ENCODE results near the gene SBF2. TPM values are rescaled to one million over a fixed set of nuclear protein-coding genes. Genes with fewer than 3 reads are reported as not detected.

SBF2 gene
- total RNA-seq, 1 experiment from 2014 or later = 13.8 TPM

DNA sequence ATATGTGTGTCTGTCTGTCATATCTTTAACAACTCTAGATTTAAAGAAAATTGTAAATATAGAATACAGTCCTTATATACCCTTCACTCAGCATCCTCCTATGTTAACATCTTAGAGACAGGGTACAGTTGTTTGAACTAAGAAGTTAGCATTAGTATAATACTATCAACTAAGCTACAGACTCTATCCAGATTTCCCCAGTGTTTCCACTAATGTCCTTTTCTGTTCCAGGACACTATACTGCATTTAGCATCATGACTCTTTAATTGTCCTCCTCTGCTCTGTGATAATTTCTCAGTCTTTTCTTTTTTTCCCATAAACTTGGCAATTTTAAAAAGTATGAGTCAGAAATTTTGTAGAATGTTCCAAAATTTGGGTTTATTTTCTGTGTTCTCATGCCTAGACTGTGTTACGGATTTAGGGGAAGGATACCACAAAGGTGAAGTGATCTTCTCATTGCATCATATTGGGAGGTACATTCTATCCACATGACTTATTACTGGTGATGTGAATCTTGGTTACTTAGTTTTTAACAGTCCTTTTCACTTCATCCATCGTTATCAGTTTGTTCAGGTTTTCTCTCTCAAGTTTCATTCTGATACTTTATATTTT, 168.4 kb downstream of the SBF2 start:
- H3K4me3 ChIP-seq (ENCODE audit: low read length) = no peak overlapping the region
- no peak overlapping the region for H2AFZ ChIP-seq (ENCODE audit: low read length)
- no peak overlapping the region for H3K4me2 ChIP-seq (ENCODE audit: low read depth, low read length, poor library complexity, severe bottlenecking)
- H4K20me1 ChIP-seq (ENCODE audit: insufficient read depth, low read depth, low read length) = no peaks in the 10 kb centered on the region
- H3K9me2 ChIP-seq (replicated peaks; ENCODE audit: insufficient read depth, low read length) = no peaks in the 10 kb centered on the region
- H3K27ac ChIP-seq (ENCODE audit: low read length) = no peak overlapping the region
- 0 out of 2 replicates have a peak, but pooled peaks cover 3% of the 10 kb centered on the region for H3K27me3 ChIP-seq (ENCODE audit: low read length)
- no peak overlapping the region for H3K9ac ChIP-seq (ENCODE audit: low read length)
- DNase-seq = no peak
- no peaks in the 10 kb centered on the region for H3K79me2 ChIP-seq (ENCODE audit: low read length)
- H3K36me3 ChIP-seq (ENCODE audit: insufficient read depth, low read length) = no peaks in the 10 kb centered on the region
- no peaks in the 10 kb centered on the region for H3K4me1 ChIP-seq (ENCODE audit: low read length)
- H3K9me3 ChIP-seq (ENCODE audit: low read length) = no peaks in the 10 kb centered on the region

DNA sequence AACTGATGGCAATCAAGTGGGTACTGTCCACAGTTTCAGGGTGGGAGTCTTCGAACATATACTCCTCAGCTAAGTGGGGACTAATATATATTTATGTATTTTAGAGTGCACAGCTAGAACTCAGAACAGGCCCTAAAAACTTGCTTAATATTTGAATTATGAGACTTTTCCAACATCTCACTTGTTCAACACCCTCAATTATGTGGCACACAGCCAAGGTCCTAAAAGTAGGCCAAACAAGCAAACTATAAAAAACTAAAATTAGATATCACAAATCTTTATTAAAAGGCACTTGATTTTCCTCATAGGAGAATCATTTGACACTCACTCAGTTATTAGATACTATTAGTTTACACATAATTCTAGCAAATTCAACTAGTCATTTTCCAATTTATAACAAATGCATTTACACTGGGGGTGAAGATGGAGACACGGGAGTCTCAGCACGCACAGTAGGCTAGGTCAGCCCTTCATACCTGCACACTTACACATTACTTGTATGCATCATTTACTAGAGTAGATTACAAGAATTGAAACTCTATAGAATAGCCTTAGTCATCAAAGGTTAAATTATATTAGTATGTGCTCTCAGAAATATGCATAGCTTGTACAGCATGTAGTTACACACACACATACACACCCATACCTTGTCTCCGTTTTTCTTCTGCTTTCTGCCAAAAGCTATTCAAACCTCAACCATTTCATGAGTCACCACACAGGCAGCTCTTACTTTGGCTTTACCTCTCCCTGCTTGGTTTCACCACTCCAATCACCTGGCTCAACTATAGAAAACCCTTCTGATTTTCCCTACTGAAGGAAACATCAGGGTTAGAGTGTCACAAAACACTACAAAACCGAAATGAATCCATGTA, 171.5 kb downstream of the SBF2 start:
- Histone ChIP-seq H3K4me1 (ENCODE audit: low read length) (no peaks in the 10 kb centered on the region), H3K27ac (ENCODE audit: low read length) (no peak overlapping the region), H3K79me2 (ENCODE audit: low read length) (no peaks in the 10 kb centered on the region), H4K20me1 (ENCODE audit: insufficient read depth, low read depth, low read length) (no peaks in the 10 kb centered on the region), H3K4me3 (ENCODE audit: low read length) (no peak overlapping the region), H2AFZ (ENCODE audit: low read length) (no peak overlapping the region), H3K4me2 (ENCODE audit: low read depth, low read length, poor library complexity, severe bottlenecking) (no peak overlapping the region), H3K27me3 (ENCODE audit: low read length) (0 out of 2 replicates have a peak, but pooled peaks cover 3% of the 10 kb centered on the region), H3K9me2 (replicated peaks; ENCODE audit: insufficient read depth, low read length) (no peaks in the 10 kb centered on the region), H3K36me3 (ENCODE audit: insufficient read depth, low read length) (no peaks in the 10 kb centered on the region), H3K9ac (ENCODE audit: low read length) (no peak overlapping the region), H3K9me3 (ENCODE audit: low read length) (no peaks in the 10 kb centered on the region)
- no peak for DNase-seq

DNA sequence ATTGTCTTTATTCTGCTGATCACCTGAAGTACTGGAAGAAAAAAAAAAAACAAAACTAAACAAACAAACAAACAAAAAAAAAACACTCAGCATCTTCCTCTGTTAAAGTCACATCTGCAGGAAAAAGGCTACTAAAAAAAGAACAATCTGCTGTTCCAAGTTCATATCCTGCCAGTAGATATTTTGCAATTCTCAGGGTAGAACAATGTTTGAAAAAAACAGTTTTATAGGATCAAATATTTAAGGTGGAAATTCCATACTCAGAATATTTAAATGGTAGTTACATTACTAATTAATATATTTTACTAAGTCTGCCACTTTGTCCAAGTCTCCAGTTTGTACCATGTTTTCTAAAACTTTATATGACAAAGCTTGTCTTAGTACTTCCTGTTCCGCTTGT, 175.2 kb downstream of the SBF2 start:
- Histone ChIP-seq H3K27ac (ENCODE audit: low read length) (no peak overlapping the region), H3K27me3 (ENCODE audit: low read length) (0 out of 2 replicates have a peak, but pooled peaks cover 3% of the 10 kb centered on the region), H3K36me3 (ENCODE audit: insufficient read depth, low read length) (no peaks in the 10 kb centered on the region), H3K9ac (ENCODE audit: low read length) (no peak overlapping the region), H3K4me1 (ENCODE audit: low read length) (no peaks in the 10 kb centered on the region), H3K79me2 (ENCODE audit: low read length) (no peaks in the 10 kb centered on the region), H3K9me2 (replicated peaks; ENCODE audit: insufficient read depth, low read length) (no peaks in the 10 kb centered on the region), H3K9me3 (ENCODE audit: low read length) (no peaks in the 10 kb centered on the region), H2AFZ (ENCODE audit: low read length) (no peak overlapping the region), H3K4me2 (ENCODE audit: low read depth, low read length, poor library complexity, severe bottlenecking) (no peak overlapping the region), H4K20me1 (ENCODE audit: insufficient read depth, low read depth, low read length) (no peaks in the 10 kb centered on the region), H3K4me3 (ENCODE audit: low read length) (no peak overlapping the region)
- DNase-seq = no peak

- Histone ChIP-seq H3K36me3 (ENCODE audit: insufficient read depth, low read length) (no peaks in the 10 kb centered on the region), H3K9me3 (ENCODE audit: low read length) (no peaks in the 10 kb centered on the region), H3K4me3 (ENCODE audit: low read length) (no peak overlapping the region), H3K27me3 (ENCODE audit: low read length) (no peaks in the 10 kb centered on the region), H3K79me2 (ENCODE audit: low read length) (no peaks in the 10 kb centered on the region), H3K9me2 (replicated peaks; ENCODE audit: insufficient read depth, low read length) (no peaks in the 10 kb centered on the region), H3K27ac (ENCODE audit: low read length) (no peak overlapping the region), H3K4me1 (ENCODE audit: low read length) (no peaks in the 10 kb centered on the region), H4K20me1 (ENCODE audit: insufficient read depth, low read depth, low read length) (no peaks in the 10 kb centered on the region), H3K4me2 (ENCODE audit: low read depth, low read length, poor library complexity, severe bottlenecking) (no peak overlapping the region), H2AFZ (ENCODE audit: low read length) (no peak overlapping the region), H3K9ac (ENCODE audit: low read length) (no peak overlapping the region)
- no peak for DNase-seq
Observed at GRCh38 chr11:10117709-10118351, 176.2 kb downstream of the SBF2 start.

GRCh38 chr11:10116588-10116987, 177.4 kb downstream of the SBF2 start:
- no peaks in the 10 kb centered on the region for H4K20me1 ChIP-seq (ENCODE audit: insufficient read depth, low read depth, low read length)
- no peak overlapping the region for H3K4me2 ChIP-seq (ENCODE audit: low read depth, low read length, poor library complexity, severe bottlenecking)
- H2AFZ ChIP-seq (ENCODE audit: low read length) = no peak overlapping the region
- no peak overlapping the region for H3K4me3 ChIP-seq (ENCODE audit: low read length)
- no peaks in the 10 kb centered on the region for H3K79me2 ChIP-seq (ENCODE audit: low read length)
- no peaks in the 10 kb centered on the region for H3K36me3 ChIP-seq (ENCODE audit: insufficient read depth, low read length)
- no peak overlapping the region for H3K9ac ChIP-seq (ENCODE audit: low read length)
- no peaks in the 10 kb centered on the region for H3K27me3 ChIP-seq (ENCODE audit: low read length)
- DNase-seq = no peak
- H3K27ac ChIP-seq (ENCODE audit: low read length) = no peak overlapping the region
- no peaks in the 10 kb centered on the region for H3K9me2 ChIP-seq (replicated peaks; ENCODE audit: insufficient read depth, low read length)
- H3K9me3 ChIP-seq (ENCODE audit: low read length) = no peaks in the 10 kb centered on the region
- H3K4me1 ChIP-seq (ENCODE audit: low read length) = no peaks in the 10 kb centered on the region

- no peak for DNase-seq
- Histone ChIP-seq H3K9me3 (ENCODE audit: low read length) (no peaks in the 10 kb centered on the region), H4K20me1 (ENCODE audit: insufficient read depth, low read depth, low read length) (no peaks in the 10 kb centered on the region), H3K4me2 (ENCODE audit: low read depth, low read length, poor library complexity, severe bottlenecking) (no peak overlapping the region), H3K79me2 (ENCODE audit: low read length) (no peaks in the 10 kb centered on the region), H3K27ac (ENCODE audit: low read length) (no peak overlapping the region), H3K4me3 (ENCODE audit: low read length) (no peak overlapping the region), H3K9me2 (replicated peaks; ENCODE audit: insufficient read depth, low read length) (no peaks in the 10 kb centered on the region), H3K36me3 (ENCODE audit: insufficient read depth, low read length) (no peaks in the 10 kb centered on the region), H3K27me3 (ENCODE audit: low read length) (no peaks in the 10 kb centered on the region), H2AFZ (ENCODE audit: low read length) (no peak overlapping the region), H3K4me1 (ENCODE audit: low read length) (no peaks in the 10 kb centered on the region), H3K9ac (ENCODE audit: low read length) (no peak overlapping the region)
Observed at GRCh38 chr11:10114593-10115404, 179.2 kb downstream of the SBF2 start.

- Histone ChIP-seq H2AFZ (ENCODE audit: low read length) (no peak overlapping the region), H3K4me2 (ENCODE audit: low read depth, low read length, poor library complexity, severe bottlenecking) (no peak overlapping the region), H3K79me2 (ENCODE audit: low read length) (no peaks in the 10 kb centered on the region), H3K9me2 (replicated peaks; ENCODE audit: insufficient read depth, low read length) (no peaks in the 10 kb centered on the region), H3K9ac (ENCODE audit: low read length) (no peak overlapping the region), H3K4me3 (ENCODE audit: low read length) (no peak overlapping the region), H3K9me3 (ENCODE audit: low read length) (no peaks in the 10 kb centered on the region), H3K4me1 (ENCODE audit: low read length) (peaks cover 8% of the 10 kb centered on the region), H3K36me3 (ENCODE audit: insufficient read depth, low read length) (no peaks in the 10 kb centered on the region), H4K20me1 (ENCODE audit: insufficient read depth, low read depth, low read length) (0 out of 2 replicates have a peak, but pooled peaks cover under 1% of the 10 kb centered on the region), H3K27ac (ENCODE audit: low read length) (no peak overlapping the region), H3K27me3 (ENCODE audit: low read length) (no peaks in the 10 kb centered on the region)
- DNase-seq = no peak
Observed at GRCh38 chr11:10113852-10114251, 180.2 kb downstream of the SBF2 start.

Measured in Karpas-422 (cell line).